Hematopoietic multipotent progenitor cell (in vitro differentiated cells): ENCODE data around the gene CHRNA5. TPM values are rescaled to one million over a fixed set of nuclear protein-coding genes. Genes with fewer than 3 reads are reported as not detected.

Experiments
- DNase-seq, 3 donors: peaks; one replicate each; pipeline ENCODE4 v3.0.0-alpha.2; 2011 to 2015; ENCODE audit warnings: low read depth in 2 of 3, low spot score in 2 of 3
- total RNA-seq: library from RNA; depleted of rRNA; stranded (reverse); fragments of >200 nt; gene quantifications from one replicate; pipeline ENCODE4 v1.2.3, GENCODE V29; 2012

CHRNA5 gene
- total RNA-seq, 1 donor: 1.6 TPM

DNA sequence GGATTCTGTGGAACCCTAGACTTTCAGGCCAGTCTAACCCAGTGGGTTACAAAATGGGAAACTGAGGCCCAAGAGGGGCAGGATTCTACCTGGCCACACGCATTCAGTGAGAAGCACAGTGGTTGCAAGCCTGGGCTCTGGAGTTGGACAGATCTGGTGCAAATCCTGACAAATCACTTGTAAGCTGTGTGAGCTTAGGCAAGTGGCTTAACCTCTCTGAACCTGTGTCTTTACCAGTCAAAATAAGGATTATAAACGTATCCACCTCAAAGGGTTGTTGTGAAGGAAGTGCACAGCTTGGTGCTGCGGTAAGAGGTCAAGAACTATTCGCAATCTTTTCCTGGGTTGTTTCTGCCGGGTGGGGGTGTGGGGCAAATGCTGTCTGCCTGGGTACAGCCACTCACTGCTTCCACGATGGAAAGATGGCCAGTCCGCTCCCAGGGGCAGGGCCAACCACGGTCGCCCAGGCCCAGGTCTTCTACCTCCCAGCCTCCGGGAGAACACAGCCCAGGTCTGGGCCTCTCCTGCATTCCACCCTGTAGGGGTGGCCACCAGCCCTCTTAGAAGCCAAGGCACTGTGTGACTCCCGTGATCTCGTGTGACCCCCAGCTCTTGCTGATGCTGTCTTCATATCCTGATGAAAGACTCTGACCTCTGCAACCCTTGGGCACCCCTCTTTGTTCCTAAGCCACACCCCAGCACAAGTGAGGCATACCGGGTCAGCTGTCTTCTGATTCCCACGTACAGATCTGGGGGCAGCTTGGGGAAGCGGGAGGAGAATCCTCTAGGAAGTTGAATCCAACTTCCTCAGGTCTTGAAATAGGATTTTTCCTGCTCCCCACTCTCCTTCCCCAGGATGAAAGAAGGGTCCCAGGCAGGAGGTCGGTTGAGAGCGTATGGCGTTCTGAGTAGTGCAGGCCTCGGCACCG, 54.0 kb downstream of the CHRNA5 start:
- no peak for DNase-seq

DNA sequence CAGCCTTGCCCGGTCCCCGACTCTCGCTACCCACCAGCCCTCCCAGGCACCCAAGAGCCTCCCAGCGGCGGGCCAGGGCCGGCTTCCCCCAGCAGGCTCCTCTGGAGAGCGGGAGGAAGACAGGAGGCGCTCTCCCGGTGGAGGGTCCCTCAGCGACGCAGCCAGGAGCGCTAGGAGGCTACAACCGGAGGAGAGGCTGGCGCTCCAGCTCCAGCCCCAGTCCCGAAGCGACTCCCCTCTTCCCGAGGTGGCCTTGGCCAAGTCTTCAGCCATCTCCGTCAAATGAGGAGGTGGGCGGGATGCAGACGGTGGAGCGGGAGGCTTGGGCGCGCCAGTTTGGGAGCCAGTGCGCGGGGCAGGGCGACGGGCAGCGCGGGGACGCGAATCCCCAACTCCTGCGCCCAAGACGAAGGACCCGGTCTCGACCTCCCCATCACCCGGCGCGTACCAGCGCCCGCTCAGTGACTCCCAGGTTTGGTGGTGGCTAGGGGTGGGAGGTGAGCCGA, 54.8 kb downstream of the CHRNA5 start:
- peak in 1 of 3 donors; percentile 14 for DNase-seq

DNA sequence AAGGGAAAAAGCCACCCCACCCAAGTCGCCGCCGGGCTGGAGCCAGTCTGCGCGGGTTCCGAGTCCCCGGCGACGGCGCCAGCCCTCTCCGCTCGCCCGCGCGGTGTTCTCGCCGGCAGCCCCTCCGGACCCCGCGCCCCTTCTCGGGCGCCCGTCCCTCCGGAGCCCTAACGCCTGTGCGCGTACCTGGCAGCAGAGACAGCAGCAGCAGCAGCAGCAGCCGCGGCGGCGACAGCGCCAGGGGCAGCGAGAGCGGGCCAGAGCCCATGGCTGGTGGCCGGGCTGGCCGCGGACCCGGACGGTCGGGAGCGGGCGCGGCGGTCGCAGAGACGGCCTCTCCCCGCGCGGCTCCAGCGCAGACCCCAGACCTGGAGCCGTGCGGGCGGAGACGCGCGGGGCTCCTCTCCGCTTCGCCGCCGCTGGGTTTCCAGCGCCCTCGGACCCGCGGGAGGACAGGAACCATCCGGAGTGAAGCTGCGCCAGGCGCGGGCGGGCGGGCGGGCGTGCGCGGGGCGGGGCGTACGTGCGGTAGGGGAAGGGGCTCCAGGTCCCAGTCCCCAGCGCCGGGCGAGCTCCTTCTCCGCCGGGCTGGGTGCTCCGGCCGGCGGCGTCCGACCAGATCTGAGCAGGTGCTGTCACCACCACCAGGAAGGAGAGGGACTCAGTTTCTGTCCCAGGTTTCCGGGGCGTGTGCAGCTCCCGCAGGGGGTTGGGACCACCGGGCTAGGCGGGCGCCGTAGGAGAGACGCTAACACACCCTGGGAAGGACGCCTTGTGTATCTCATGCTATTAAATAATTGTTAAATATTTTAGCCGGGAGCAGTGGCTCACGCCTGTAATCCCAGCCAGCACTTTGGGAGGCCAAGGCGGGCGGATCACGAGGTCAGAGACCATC, 55.5 kb downstream of the CHRNA5 start, which contains the start of gene CHRNA3:
Gene CHRNA3 (minus strand): TSS at position 470 of the 895 bp plus-strand sequence. CDS start 202 bp downstream, at position 268.
- DNase-seq: peak in 1 of 3 donors; percentile 24

DNA sequence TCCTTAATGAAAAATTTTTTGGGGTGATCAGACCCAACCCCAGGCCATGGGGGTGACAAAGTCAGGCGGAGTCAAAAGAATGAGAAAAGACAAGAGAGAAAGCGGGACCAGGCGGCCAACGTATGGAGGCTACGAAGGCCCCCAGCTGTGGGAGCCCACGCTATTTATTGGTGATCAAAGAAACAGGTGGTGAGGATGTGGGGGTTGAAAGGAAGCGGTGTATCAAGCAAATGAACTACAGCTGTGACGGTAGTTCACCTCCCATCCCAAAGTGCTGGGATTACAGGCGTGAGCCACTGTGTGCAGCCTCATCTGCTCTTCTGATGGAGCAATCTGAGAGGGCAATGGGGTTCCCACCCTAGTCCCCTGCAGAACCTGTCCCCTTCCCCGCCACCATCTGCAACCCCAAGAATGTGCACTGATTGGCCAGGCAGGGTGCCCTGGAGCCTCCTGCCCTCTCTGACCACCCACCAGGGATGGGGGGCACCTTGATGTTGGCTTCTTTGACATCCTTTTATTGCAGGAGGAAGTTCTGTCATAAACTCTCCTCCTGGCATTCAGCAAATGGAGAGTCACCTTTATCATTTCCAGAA, 56.6 kb downstream of the CHRNA5 start:
- DNase-seq: no peak

DNA sequence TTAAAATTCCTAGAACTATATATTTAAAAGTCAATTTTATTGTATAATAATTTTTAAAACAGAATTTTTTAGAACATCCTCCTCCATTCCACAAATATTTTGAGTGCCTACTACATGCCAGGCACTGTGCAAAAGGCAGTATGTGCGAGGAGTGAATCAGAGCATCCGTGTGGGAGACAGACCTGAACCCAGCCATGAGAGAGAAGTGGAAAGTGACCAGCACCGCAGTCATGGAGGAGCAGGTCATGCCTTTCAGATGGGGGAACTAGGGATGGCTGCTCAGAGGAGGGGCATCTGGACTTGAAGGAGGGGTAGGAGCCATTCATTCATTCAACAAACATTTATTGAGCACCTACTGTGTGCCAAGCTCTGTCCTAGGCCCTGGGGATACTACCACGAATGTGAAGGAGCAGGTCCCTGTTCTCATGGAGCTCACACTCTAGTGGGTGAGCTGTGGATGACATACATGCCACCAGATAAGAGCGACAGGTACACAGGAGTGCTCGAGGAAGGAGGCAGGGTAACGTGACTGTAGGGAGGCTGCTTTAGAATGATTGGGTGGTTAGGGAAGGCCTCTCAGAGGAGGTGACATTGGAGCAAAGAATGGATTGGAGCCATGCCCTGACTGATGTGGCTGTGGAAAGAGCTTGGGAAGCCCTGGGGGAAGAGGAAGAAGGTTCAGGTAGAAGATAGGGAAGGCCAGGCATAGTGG, 58.6 kb downstream of the CHRNA5 start:
- no peak for DNase-seq

DNA sequence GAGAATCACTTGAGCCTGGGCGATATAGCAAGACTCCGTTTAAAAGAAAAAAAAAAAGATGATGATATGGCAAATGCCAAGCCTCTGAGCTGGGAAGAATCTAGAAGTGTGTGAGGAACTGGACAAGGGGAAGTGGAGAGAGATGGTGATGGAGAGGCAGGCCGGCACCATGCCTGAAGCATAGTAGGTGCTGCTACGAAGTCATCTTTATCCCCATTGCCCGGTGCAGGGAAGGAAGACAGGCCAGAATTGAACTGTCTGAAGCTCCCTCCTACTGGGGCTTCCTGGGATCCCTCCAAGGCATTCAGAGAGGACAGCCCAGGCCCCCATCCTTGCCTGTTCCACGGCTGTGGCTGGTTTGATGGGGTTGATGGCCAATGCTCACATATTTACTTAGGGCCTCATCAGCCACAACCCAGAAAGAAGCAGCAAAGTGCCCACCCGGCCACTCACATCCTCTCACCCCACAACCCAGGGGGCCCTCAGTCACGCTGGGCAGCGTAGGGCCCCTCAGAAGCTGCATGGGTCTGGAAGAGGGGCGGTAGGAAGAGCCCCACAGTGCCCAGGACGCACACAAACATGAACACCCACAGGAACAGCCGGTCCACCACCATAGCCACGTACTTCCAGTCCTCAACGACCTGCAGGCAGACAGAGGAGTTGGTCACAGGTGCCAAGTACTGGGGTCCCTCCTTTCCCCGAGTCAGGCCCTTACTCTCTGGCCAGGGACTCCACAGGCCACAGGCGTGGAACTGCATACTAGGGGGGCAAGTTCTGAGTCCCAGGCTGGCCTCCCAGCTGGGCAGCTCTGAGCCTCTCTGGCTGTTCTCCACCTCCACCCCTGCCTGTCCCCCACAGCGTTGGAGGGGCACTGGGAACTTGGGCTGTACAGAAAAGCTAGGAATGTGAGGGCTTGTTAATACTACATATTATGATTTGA, 59.6 kb downstream of the CHRNA5 start:
- no peak for DNase-seq

DNA sequence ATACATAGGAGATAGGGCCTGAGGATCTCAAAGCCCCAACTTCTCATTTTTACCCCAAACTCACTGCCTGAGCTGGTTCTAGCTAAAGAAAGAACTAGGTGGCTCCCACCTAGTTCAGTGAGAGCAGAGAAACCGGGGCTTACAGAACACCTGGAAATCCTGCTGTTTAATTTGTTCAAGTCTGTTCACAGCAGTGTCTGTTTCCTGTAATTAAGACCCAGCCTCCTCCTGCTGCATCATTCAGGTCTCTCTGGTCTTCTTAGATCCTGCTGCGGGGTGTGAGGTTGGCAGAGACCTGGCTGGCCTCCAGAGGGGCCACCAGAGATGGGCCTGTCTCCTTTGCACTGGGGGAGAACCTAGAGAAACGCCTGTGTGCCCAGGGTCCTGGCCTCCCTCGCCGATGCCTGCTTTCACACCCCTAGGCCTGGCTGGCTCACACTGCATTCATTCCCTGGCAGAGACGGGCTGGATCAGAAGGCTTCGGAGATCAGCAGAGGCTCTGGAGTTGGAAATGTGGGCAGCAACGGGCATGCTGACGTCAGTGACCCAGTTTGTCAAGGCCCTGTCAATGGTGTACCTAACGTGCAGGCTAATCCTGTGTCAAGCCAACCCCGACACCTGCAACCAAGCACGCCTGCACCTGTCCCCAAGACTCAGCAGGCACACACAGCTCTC, 60.4 kb downstream of the CHRNA5 start:
- peak in 1 of 3 donors; percentile 48 for DNase-seq

DNA sequence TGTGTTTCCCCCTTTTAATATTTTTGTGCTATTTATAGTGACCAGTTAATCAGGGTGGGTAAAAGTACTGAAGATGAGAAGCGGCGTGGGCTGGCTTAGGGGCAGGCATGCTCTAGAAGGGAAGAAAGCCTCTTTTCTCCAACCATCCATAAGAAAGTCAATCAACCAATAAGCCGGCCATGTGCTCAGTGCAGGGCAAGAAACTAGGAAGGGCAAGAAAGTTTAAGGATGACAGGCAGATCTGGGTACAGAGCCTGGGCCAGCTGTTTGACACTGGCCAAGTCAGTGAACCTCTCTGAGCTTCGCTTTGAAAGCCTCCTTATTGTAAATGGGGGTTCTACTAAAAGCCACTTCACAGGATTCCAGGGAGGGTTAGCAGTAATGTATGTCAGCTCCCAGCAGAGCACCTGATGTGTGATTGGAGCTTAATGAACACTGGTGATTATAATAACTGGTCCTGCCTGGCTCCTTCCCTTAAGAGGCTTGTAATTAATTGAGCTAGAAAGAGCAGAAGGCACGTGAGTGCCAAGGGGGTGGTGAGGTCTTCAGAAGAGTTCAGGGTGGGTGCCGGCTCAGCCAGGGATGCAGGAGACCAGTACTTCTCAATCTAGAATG, 61.2 kb downstream of the CHRNA5 start:
- no peak for DNase-seq

DNA sequence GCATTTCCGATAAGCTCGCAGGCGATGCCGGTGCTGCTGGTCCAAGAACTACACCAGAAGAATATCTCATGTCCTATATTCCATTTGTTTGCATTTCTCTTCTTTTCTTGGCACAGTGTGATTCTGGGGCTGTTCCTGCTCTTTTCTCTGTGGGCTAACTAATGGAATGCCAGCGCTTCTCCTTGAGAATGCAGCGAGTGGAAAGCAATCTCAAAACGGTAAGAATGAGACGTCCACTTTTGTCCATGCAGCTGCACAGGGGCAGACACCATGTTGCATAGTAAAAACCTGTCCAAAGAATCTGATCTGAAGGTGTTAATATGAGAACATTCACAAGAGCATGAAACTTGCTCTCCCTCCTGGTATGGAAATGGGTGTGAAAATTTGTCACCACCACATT, 62.0 kb downstream of the CHRNA5 start:
- DNase-seq: no peak

DNA sequence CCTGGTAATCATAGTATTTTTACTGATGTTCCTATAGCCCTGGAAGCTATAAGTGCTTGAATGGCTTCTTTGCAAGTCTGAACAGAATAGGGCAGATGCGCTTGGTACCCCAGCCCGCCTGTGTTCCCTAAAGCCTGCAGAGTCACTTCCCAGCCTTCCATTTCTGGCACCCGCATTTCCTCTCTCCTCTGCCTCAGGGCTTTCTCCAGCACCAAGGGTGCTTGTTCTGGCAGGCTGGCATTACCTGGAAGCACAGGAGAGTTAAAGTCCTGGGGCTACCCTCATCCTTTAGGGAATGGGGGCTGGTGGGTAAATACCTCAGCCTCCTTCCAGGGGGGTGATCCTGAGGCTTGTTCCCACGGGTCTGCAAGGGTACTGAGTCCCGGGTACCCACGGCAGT, 62.9 kb downstream of the CHRNA5 start:
- no peak for DNase-seq

DNA sequence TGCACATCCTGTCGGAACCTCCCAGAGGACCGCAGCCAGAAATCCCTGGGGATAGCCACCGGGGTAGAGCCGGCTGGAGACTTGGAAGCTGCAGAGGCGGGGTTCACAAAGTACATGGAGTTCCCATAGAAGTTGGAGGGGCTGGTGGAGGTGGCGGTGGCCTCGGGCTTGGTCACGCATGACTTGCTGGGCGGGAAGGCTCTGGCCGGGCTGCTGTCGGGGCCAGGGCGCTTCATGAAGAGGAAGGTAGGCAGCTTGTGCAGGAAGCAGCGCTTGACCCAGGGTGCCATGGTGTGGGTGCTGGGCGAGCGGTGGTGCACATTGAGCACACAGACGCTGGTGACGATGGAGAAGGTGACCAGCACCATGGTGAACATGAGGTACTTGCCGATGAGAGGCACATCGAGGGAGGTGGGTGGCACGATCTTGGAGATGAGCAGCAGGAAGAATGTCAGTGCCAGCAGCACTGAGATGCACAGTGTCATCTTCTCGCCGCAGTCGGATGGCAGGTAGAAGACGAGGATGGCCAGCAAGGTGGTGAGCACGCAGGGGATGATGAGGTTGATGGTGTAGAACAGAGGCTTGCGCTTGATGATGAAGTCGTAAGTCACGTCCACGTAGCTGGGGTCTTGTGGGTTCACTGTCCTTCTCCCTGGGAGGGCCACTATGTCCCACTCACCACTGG, 63.9 kb downstream of the CHRNA5 start:
- no peak for DNase-seq

DNA sequence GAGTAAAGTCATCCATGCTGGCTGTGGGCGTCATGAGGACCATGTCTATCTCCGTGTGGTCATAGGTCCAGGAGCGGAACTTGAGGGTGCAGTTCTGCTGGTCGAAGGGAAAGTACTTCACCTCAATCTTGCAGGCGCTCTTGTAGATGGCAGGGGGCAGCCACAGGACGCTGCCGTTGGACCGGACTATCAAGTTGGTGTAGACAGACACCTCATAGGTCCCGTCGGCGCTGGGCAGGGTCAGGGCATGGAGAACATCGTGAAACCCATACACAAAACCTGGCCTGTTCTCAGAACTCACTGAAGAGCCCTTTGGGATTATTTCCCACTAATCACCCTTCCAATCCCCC, 64.4 kb downstream of the CHRNA5 start:
- DNase-seq: no peak

DNA sequence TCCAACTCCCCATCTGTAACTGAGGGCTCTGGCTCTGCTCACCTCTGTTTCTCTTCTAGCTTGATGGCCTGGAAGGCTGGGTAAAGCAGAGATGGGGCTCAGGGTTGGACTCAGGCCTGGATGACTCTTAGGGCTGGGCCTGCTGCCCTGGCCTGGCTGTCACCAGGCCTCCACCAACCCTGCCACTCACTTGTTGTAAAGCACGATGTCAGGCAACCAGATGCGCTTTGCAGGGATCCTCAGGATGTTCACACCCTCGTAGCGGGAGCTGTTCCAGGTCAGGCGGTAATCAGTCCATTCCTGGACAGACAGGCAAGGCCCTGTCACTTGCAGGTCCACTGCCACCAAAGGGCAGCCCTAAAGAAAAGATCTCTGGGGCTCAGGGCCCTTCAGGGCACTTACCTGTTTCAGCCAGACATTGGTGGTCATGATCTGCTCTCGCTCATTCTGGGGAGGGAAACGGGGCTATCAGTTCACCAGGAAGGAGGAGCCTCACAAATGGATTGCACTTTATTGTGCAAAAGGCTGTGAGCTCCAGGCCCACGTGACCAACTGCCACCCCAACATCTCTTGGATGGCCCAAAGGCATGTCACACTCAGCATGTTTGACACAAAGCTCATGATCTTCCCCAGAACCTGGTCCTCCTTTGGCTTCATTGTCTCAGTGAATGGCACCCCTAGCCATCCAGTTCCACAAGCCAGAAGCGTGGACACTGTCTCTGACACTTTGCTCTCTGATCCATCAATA, 65.7 kb downstream of the CHRNA5 start:
- DNase-seq: no peak

DNA sequence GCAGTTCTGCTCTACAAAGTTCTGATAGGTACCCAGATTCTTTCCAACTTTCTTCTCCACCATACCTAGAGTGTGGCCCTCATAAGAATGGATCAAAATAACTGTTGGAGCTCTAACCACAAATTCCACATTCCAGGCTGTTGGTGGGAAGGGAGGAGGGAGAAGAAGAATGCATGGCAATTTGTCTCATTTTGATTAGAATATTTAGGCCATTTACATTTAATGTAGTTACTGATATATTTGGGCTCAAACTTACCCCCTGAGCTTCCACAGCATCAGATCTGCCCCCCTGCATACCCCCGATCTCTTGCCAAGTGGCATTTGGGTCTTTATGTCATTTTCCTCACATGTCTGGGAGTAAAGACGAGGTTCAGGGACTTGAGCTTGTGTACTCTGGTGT, 68.0 kb downstream of the CHRNA5 start:
- no peak for DNase-seq

DNA sequence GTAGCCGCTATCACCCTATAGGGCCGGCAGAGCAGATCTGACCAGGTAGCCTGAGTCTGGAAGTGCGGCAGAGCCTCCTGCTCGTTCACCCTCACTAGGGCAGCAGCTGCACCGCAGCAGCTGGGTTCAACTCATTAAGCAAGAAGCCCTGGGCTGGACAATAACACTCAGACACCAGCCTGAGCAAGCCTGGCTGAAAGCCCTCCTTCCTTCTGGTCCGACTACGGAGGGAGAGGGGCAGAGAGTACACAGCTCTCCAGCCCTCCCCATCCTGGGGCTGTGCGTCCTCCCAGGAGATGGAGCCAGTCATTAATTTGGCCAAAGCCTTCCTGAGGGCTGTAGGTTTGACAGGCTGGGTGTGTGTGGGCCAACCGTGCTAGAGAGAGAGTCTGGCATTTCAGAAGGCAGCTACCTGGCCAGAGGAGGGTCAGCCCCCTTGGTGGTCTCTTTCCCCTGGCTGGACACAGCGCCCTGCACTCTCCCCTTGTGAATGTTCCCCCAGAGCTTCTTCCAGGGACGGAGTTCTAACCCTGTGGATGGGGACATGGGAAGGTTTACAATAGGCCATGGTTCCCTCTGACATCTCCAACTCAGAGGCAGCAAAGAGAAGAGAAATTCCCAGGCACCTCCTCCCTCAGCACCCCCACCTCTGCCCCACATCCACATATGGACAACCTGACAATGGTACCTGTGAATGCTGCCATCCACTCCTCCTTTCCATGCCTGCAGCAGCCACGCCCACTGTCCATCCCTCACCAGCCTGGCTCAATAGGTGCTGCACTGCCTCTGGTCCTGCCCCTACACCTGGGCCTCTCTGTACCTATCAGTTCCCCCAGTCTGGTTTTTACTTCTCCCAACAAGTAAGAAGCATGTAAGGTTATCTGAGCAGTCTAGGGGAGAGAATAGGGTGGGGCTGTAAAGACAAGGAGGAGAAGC, 69.2 kb downstream of the CHRNA5 start:
- DNase-seq: no peak

DNA sequence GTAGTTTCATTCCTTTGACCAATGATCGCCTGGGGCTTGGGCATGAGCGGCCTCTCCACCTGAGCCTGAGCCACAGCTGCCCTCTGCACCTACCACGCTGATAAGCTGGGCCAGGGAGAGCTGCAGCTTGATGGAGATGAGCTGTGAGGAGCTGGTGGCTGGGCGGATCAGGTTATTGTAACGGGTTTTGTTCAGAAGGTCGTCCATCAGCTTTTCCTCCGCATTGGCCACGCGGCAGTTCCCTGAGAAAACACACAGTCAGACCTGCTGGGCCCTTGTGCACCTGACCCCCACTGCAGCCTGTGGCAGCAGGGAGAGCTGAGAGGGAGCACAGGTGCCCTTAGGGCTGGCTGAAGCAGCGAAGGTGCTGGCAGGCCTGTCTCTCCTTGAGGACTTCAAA, 70.0 kb downstream of the CHRNA5 start:
- no peak for DNase-seq
